Neutrophil (primary cell): ENCODE data around the gene DSP.

Experiments
- H3K27ac ChIP-seq: fragments of 200-600 bp; sonication (generic); 2 replicates; pipeline ENCODE4 v1.5.1; 2016; ENCODE audit warnings: mild to moderate bottlenecking, moderate library complexity
- H3K27me3 ChIP-seq: fragments of 200-600 bp; sonication (generic); 2 replicates; pipeline ENCODE4 v1.6.0; 2016; ENCODE audit warnings: mild to moderate bottlenecking
- H3K36me3 ChIP-seq: fragments of 200-600 bp; sonication (generic); 2 replicates; pipeline ENCODE4 v1.5.1; 2017
- H3K4me1 ChIP-seq, 2 experiments: fragments of 200-600 bp in 1 of 2; sonication (generic) in 1 of 2; 1 replicate in 1 of 2; 2 replicates in 1 of 2; pipeline versions ENCODE4 v1.5.1 to v1.6.1; 2013 to 2016; ENCODE audit warnings: low read depth in 1 of 2, low read length in 1 of 2, mild to moderate bottlenecking in 1 of 2, moderate library complexity in 1 of 2; ENCODE audit not compliant: control insufficient read depth in 1 of 2, insufficient read depth in 1 of 2
- H3K4me3 ChIP-seq, 2 experiments: fragments of 200-600 bp in 1 of 2; sonication (generic) in 1 of 2; 1 replicate in 1 of 2; 2 replicates in 1 of 2; pipeline ENCODE4 v1.5.1; 2013 to 2016; ENCODE audit warnings: low read depth in 1 of 2, low read length in 1 of 2, mild to moderate bottlenecking in 1 of 2, moderate library complexity in 1 of 2
- H3K9me3 ChIP-seq: fragments of 200-600 bp; sonication (generic); 2 replicates; pipeline ENCODE4 v1.5.1; 2016
- TF ChIP-seq, protein P1 (sequence below): fragments of 200-600 bp; sonication (generic); IDR thresholded peaks from 2 replicates; pipeline ENCODE4 v1.5.1; 2016; ENCODE audit warnings: antibody characterized with exemption

The DSP gene

DNA sequence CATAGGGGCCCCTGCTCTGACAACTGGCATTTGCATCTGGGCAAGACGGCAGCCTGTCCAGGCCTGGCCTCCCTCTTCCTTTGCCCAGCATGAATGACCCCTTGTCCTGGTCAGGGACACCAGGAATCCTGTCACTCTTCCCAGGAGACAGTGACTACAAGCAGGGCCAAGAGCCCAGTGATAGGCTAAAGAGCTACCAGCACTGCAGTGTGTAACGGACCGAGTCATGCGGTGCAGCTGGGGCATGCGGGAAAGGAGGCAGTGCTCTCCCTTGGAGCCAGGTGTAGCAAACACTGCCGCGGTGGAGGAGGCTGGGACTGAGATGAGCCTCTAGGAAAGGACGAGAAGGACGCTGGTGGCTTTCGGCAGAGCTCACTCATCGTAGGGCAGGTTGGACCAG is 38.7 kb upstream of the DSP start:
- H3K36me3 ChIP-seq = no peaks in the 10 kb centered on the region
- peaks cover 36% of the 10 kb centered on the region for H3K27me3 ChIP-seq
- H3K27ac ChIP-seq = no peak overlapping the region
- no peaks in the 10 kb centered on the region for H3K4me1 ChIP-seq
- H3K9me3 ChIP-seq = no peaks in the 10 kb centered on the region
- H3K4me3 ChIP-seq = no peak overlapping the region
- TF ChIP-seq, protein P1, sequence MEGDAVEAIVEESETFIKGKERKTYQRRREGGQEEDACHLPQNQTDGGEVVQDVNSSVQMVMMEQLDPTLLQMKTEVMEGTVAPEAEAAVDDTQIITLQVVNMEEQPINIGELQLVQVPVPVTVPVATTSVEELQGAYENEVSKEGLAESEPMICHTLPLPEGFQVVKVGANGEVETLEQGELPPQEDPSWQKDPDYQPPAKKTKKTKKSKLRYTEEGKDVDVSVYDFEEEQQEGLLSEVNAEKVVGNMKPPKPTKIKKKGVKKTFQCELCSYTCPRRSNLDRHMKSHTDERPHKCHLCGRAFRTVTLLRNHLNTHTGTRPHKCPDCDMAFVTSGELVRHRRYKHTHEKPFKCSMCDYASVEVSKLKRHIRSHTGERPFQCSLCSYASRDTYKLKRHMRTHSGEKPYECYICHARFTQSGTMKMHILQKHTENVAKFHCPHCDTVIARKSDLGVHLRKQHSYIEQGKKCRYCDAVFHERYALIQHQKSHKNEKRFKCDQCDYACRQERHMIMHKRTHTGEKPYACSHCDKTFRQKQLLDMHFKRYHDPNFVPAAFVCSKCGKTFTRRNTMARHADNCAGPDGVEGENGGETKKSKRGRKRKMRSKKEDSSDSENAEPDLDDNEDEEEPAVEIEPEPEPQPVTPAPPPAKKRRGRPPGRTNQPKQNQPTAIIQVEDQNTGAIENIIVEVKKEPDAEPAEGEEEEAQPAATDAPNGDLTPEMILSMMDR = no peak

DNA sequence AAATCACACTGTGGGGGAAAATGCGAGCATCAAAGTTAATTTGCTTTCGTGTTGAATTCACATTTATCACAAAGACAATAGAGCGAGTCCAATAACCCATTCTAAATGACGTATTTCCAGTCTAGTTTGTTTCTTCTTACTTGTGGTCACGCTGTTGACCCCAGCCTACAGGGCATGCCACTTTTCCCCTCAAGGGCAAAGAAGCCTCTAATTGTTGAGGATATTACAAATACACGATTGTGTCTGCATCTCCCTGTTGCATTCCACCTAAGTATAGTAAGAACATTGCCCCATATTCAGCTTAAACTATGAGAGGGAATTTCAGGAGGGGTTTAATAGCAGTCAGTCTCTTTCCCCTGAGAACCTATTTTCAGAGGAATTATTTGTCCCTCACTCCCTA is 37.4 kb upstream of the DSP start:
- Histone ChIP-seq H3K27ac (no peak overlapping the region), H3K9me3 (no peaks in the 10 kb centered on the region), H3K4me3 (no peak overlapping the region), H3K36me3 (no peaks in the 10 kb centered on the region), H3K27me3 (peaks cover 31% of the 10 kb centered on the region), H3K4me1 (no peaks in the 10 kb centered on the region)
- TF ChIP-seq, protein P1 = no peak

DNA sequence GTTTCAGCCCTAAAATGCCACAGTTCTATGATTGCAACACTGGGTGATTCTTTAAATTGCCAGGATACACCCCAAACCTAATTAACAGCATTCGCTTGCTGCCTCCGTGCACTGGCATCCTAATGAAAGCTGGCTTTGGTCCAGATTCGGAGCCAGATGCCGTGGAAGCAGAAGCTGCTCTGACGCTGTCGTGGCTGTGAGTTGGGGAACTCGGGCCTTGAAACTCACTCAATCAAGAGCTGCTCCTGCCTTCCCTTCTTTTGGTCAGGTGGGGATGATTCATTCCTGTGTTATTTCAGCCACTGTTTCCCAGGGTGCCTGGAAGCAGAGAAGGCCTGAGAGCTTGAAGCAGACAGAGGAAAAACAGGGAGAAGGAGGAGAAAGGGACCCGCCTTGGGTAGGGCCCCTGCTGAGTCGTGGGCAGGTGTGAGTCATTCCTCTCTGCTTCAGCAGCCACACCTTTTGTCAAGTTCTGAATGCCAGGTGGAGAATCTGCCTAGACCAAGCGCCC is 36.2 kb upstream of the DSP start:
- H3K36me3 ChIP-seq = no peaks in the 10 kb centered on the region
- no peak overlapping the region for H3K27ac ChIP-seq
- H3K4me1 ChIP-seq = no peaks in the 10 kb centered on the region
- H3K9me3 ChIP-seq = no peaks in the 10 kb centered on the region
- peaks cover 31% of the 10 kb centered on the region for H3K27me3 ChIP-seq
- TF ChIP-seq, protein P1 = no peak
- no peak overlapping the region for H3K4me3 ChIP-seq

DNA sequence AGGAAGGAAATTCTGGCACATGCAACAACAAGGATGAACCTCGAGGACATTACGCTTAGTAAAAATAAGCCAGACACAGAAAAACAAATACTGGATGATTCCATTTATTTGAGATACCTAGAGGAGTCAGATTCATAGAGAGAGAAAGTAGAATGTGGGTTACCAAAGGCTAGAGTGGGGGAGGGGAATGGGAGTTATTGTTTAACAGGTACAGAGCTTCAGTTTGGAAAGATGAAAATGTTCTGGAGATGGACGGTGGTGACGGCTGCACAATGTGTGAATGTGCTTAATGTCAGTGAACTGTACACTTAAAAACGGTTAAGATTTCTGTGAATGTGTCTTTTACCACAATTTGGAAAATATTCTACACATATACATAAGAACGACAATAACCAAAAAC is 33.9 kb upstream of the DSP start:
- H3K27me3 ChIP-seq = peaks cover 40% of the 10 kb centered on the region
- TF ChIP-seq, protein P1 = no peak
- H3K36me3 ChIP-seq = no peaks in the 10 kb centered on the region
- no peaks in the 10 kb centered on the region for H3K4me1 ChIP-seq
- no peaks in the 10 kb centered on the region for H3K9me3 ChIP-seq
- H3K27ac ChIP-seq = no peak overlapping the region
- H3K4me3 ChIP-seq = no peak overlapping the region

DNA sequence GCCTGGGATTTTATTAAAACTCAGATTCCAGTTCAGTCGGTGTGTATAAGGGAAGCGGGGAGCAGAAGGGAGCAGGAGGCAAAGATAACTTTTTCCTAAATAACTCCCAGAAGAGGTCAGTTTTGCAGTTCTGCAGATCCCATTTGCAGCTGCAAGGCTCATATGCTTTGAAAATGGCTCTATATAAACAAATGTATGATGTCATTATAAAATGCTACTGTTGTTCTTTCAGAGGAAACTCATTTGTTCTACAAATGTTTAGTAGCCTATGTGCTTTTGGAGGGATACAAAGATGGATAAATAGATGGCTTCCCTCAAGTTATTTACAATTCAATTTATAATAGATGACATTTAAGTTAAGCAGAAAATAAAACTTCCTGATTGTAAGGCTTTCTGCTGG is 29.2 kb upstream of the DSP start:
- no peak overlapping the region for H3K4me3 ChIP-seq
- H3K36me3 ChIP-seq = no peaks in the 10 kb centered on the region
- peaks cover 36% of the 10 kb centered on the region for H3K27me3 ChIP-seq
- H3K9me3 ChIP-seq = no peaks in the 10 kb centered on the region
- no peak overlapping the region for H3K27ac ChIP-seq
- no peaks in the 10 kb centered on the region for H3K4me1 ChIP-seq
- TF ChIP-seq, protein P1 = no peak

DNA sequence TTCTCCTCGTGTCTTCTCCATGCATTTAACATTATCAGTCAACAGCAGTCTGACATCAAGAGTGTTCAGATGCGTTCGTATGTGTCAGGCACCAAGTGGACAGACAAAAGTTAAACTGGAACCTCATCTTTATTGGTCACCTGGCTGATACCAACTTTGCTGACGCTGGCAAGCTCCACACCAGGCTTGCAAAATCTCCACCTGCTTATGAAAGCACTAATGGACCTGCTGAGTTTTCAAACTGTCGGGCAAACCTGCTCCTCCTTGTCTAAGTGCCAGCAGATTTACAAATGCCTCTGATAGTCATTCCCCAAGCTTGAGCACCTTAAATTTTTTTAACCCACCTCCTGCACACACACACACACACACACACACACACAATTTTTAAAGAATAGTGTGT is 27.9 kb upstream of the DSP start:
- no peak overlapping the region for H3K4me3 ChIP-seq
- no peaks in the 10 kb centered on the region for H3K9me3 ChIP-seq
- no peaks in the 10 kb centered on the region for H3K4me1 ChIP-seq
- H3K27ac ChIP-seq = no peak overlapping the region
- H3K27me3 ChIP-seq = peaks cover 36% of the 10 kb centered on the region
- H3K36me3 ChIP-seq = no peaks in the 10 kb centered on the region
- TF ChIP-seq, protein P1 = no peak
